Measurements from ENCODE around the gene NLRP1. TPM values are rescaled to one million over a fixed set of nuclear protein-coding genes. Genes with fewer than 3 reads are reported as not detected.

The NLRP1 gene
- total and polyA plus RNA-seq, 9 of the 15 experiments (the other 6 are each of a cell fraction or from before 2014, with no cell fraction given), result 4.0 to 69.4 (median 27.7) TPM

GRCh38 chr17:5619088-5619740 lies 34.9 kb upstream of the NLRP1 start (continued):
- TF ChIP-seq, protein P1, sequence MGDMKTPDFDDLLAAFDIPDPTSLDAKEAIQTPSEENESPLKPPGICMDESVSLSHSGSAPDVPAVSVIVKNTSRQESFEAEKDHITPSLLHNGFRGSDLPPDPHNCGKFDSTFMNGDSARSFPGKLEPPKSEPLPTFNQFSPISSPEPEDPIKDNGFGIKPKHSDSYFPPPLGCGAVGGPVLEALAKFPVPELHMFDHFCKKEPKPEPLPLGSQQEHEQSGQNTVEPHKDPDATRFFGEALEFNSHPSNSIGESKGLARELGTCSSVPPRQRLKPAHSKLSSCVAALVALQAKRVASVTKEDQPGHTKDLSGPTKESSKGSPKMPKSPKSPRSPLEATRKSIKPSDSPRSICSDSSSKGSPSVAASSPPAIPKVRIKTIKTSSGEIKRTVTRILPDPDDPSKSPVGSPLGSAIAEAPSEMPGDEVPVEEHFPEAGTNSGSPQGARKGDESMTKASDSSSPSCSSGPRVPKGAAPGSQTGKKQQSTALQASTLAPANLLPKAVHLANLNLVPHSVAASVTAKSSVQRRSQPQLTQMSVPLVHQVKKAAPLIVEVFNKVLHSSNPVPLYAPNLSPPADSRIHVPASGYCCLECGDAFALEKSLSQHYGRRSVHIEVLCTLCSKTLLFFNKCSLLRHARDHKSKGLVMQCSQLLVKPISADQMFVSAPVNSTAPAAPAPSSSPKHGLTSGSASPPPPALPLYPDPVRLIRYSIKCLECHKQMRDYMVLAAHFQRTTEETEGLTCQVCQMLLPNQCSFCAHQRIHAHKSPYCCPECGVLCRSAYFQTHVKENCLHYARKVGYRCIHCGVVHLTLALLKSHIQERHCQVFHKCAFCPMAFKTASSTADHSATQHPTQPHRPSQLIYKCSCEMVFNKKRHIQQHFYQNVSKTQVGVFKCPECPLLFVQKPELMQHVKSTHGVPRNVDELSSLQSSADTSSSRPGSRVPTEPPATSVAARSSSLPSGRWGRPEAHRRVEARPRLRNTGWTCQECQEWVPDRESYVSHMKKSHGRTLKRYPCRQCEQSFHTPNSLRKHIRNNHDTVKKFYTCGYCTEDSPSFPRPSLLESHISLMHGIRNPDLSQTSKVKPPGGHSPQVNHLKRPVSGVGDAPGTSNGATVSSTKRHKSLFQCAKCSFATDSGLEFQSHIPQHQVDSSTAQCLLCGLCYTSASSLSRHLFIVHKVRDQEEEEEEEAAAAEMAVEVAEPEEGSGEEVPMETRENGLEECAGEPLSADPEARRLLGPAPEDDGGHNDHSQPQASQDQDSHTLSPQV (IDR thresholded peaks at IDR 0.05), result peak; percentile 68; the same call in 1 of the 2 replicates
- TF ChIP-seq TEAD2 (tag; IDR thresholded peaks at IDR 0.05), result no peak
- no peak for TF ChIP-seq XRCC4 (IDR thresholded peaks at IDR 0.05; ENCODE audit: extremely low read depth, insufficient read depth, insufficient read length)
- TF ChIP-seq ZNF24 (IDR thresholded peaks at IDR 0.05), result no peak
- TF ChIP-seq CREB1 (IDR thresholded peaks at IDR 0.05), result no peak
- TF ChIP-seq CREB1 (CRISPR knock-in tag; IDR thresholded peaks at IDR 0.05), result no peak
- TF ChIP-seq HDAC6 (IDR thresholded peaks at IDR 0.05; ENCODE audit: low read depth, low read length), result no peak
- TF ChIP-seq EGR1 (conservative IDR thresholded peaks at IDR 0.05), result no peak
- no peak for TF ChIP-seq ZNF707 (CRISPR knock-in tag; conservative IDR thresholded peaks at IDR 0.05)
- TF ChIP-seq ZEB2 (IDR thresholded peaks at IDR 0.05), result no peak
- peak; percentile 90 for TF ChIP-seq ARHGAP35 (IDR thresholded peaks at IDR 0.05; ENCODE audit: partially characterized antibody)
- no peak for TF ChIP-seq YBX1 (IDR thresholded peaks at IDR 0.05)
- no peak for TF ChIP-seq HEY1 (CRISPR knock-in tag; IDR thresholded peaks at IDR 0.05; ENCODE audit: borderline replicate concordance)
- no peak for TF ChIP-seq ZNF232 (CRISPR knock-in tag; IDR thresholded peaks at IDR 0.05)
- TF ChIP-seq POU5F1 (IDR thresholded peaks at IDR 0.05; ENCODE audit: borderline replicate concordance, low read depth, low read length, partially characterized antibody), result no peak
- TF ChIP-seq COPS2 (conservative IDR thresholded peaks at IDR 0.05), result no peak
- no peak for TF ChIP-seq E2F3 (CRISPR knock-in tag; IDR thresholded peaks at IDR 0.05)
- no peak for TF ChIP-seq ZNF780A (CRISPR knock-in tag; IDR thresholded peaks at IDR 0.05)

All from K562 (cell line).